Left lung (tissue), 8 donors: ENCODE data around the gene SNX11. TPM values are rescaled to one million over a fixed set of nuclear protein-coding genes. Genes with fewer than 3 reads are reported as not detected.

ENCODE experiments used
- microRNA-seq, 2 donors: library from miRNA; unstranded; fragments of <30 nt; microRNA quantifications; one replicate each; pipeline ENCODE4, GENCODE V29; 2019
- polyA plus RNA-seq, 6 donors: library from polyadenylated mRNA; unstranded; fragments of 120-200 nt; gene quantifications; one replicate each; pipeline ENCODE4 v1.2.1, GENCODE V29; 2013; ENCODE audit not compliant: insufficient read length in 6 of 6
- total RNA-seq, 2 donors: library from RNA; stranded (reverse); fragmentation: NEBNext Ultra II Directional; extraction: Animal tissue kit (Norgen Biotek cat#: 25700); gene quantifications; one replicate each; pipeline ENCODE4 v1.2.1, GENCODE V29; 2021
- donor health status: DM: no; HTN: yes; CAD: no.
- donor health status: DM: no; HTN: no; CAD: no.

The SNX11 gene
- total and polyA plus RNA-seq, 8 donors: 12.2 to 32.4 (median 13.5) TPM

Small RNA genes within 50 kb of the gene (microRNA-seq; reads per million reads assigned to microRNA genes)
- 0 reads per million in 2 donors for gene MIR1203

Other genes starting within 250 kb of the SNX11 start
- gene SP2, start 211.5 kb upstream of the SNX11 start, total RNA-seq: 10 to 100 TPM; 14.2 to 15.2 TPM
- gene SP2, start 211.5 kb upstream of the SNX11 start, polyA plus RNA-seq: 10 to 100 TPM; 21.2 to 23.0 (median 22.2) TPM
- 10 to 100 TPM; 36.4 to 40.0 TPM for gene PNPO, start 166.2 kb upstream of the SNX11 start, total RNA-seq
- 10 to 100 TPM; 10.7 to 14.4 (median 11.9) TPM for gene PNPO, start 166.2 kb upstream of the SNX11 start, polyA plus RNA-seq
- 10 to 100 TPM; 39.1 to 56.2 TPM for gene PRR15L, start 149.9 kb upstream of the SNX11 start, total RNA-seq
- gene PRR15L, start 149.9 kb upstream of the SNX11 start, polyA plus RNA-seq: 10 to 100 TPM; 28.2 to 43.3 (median 40.0) TPM
- gene CDK5RAP3, start 136.7 kb upstream of the SNX11 start, total RNA-seq: 100 to 1,000 TPM; 144 to 149 TPM
- gene CDK5RAP3, start 136.7 kb upstream of the SNX11 start, polyA plus RNA-seq: 100 to 1,000 TPM; 136 to 182 (median 166) TPM
- 10 to 100 TPM; 25.9 to 48.6 TPM for gene COPZ2, start 70.0 kb upstream of the SNX11 start, total RNA-seq
- 10 to 100 TPM; 18.8 to 32.0 (median 23.3) TPM for gene COPZ2, start 70.0 kb upstream of the SNX11 start, polyA plus RNA-seq
- gene NFE2L1, start 59.4 kb upstream of the SNX11 start, total RNA-seq: 100 to 1,000 TPM; 165 to 173 TPM
- gene NFE2L1, start 59.4 kb upstream of the SNX11 start, polyA plus RNA-seq: 100 to 1,000 TPM in 5 of 6 donors, 10 to 100 TPM in 1; 92.1 to 123 (median 111) TPM
- 10 to 100 TPM; 43.0 to 53.8 TPM for gene CBX1, start 6.3 kb upstream of the SNX11 start, total RNA-seq
- gene CBX1, start 6.3 kb upstream of the SNX11 start, polyA plus RNA-seq: 100 to 1,000 TPM; 161 to 213 (median 169) TPM